HCT116 (cell line): ENCODE results near the gene BCDIN3D. TPM values are rescaled to one million over a fixed set of nuclear protein-coding genes. Genes with fewer than 3 reads are reported as not detected.

Experiments
- ATAC-seq: fragments of 200-7000 bp; cut with Tn5 transposase; 2 replicates; pipeline ENCODE4 v1.9.1; 2020; ENCODE audit warnings: mild to moderate bottlenecking, moderate library complexity
- BruUV-seq: library from RNA; stranded (reverse); fragments of 400-500 nt; replicated peaks from 2 replicates; lab custom pipeline; 2021; lab: Mats Ljungman, UMichigan
- CTCF ChIA-PET: fragments of 300-600 bp; sonication (Branson Sonifier 250); formaldehyde crosslinking; loops from one replicate; lab custom pipeline; 2021; ENCODE audit warnings: antibody characterized with exemption; lab: Charles Lee
- POLR2A ChIA-PET: fragments of 300-600, 350-600 bp; sonication (Branson Sonifier 250); formaldehyde crosslinking; loops from one replicate; lab custom pipeline; 2021; ENCODE audit warnings: antibody characterized with exemption; lab: Charles Lee
- RAD21 ChIA-PET, 2 experiments: fragments of 300-600 bp; sonication (Branson Sonifier 250); formaldehyde crosslinking; loops; one replicate each; lab custom pipeline; 2023; ENCODE audit warnings: low total read pairs in 2 of 2; ENCODE audit not compliant: uncharacterized antibody in 2 of 2, unreplicated experiment in 2 of 2, low non-redundant PET in 1 of 2; lab: Charles Lee
- DNase-seq: peaks from one replicate; pipeline ENCODE4 v3.0.0-alpha.2; 2010; ENCODE audit warnings: low read depth, low spot score
- H2AFZ ChIP-seq: fragments of 200-600 bp; shearing (Covaris generic), sonication (generic); 2 replicates; pipeline ENCODE4 v1.6.1; 2017; ENCODE audit warnings: low read depth, mixed run types, mixed read lengths, antibody characterized with exemption, low read length; ENCODE audit not compliant: poor library complexity, severe bottlenecking
- H3K27ac ChIP-seq: 2 replicates; pipeline ENCODE4 v1.5.1; 2012; ENCODE audit warnings: low read depth, low read length
- H3K27me3 ChIP-seq: fragments of 200-600 bp; sonication (generic); 2 replicates; pipeline ENCODE4 v1.6.1; 2016; ENCODE audit warnings: mixed run types, low read length, mixed read lengths; ENCODE audit not compliant: insufficient read depth
- H3K36me3 ChIP-seq, 2 experiments: fragments of 200-500 bp in 1 of 2; fragments of 200-600 bp in 1 of 2; sonication (Bioruptor generic) in 1 of 2; sonication (generic) in 1 of 2; 2 replicates each; pipeline versions ENCODE4 v1.5.1 to v1.6.1; 2014 to 2016; ENCODE audit warnings: low read length in 2 of 2, inconsistent platforms in 1 of 2, mixed read lengths in 1 of 2, mixed run types in 1 of 2; ENCODE audit not compliant: insufficient read depth in 2 of 2, control insufficient read depth in 1 of 2
- H3K4me1 ChIP-seq, 2 experiments: fragments of 200-600 bp in 1 of 2; sonication (generic) in 1 of 2; 2 replicates each; pipeline versions ENCODE4 v1.5.1 to v1.6.1; 2012 to 2017; ENCODE audit warnings: low read length in 2 of 2, inconsistent platforms in 1 of 2, mild to moderate bottlenecking in 1 of 2, mixed read lengths in 1 of 2, mixed run types in 1 of 2, moderate library complexity in 1 of 2; ENCODE audit not compliant: insufficient read depth in 2 of 2, control insufficient read depth in 1 of 2
- H3K4me2 ChIP-seq: fragments of 200-600 bp; sonication (generic); 2 replicates; pipeline ENCODE4 v1.6.1; 2017; ENCODE audit warnings: mixed run types, low read length, mixed read lengths
- H3K4me3 ChIP-seq, 2 experiments: fragments of 200-600 bp in 1 of 2; sonication (generic) in 1 of 2; replicated peaks in 1 of 2; 2 replicates each; pipeline ENCODE4 v1.5.1; 2011 to 2016; ENCODE audit warnings: low read length in 2 of 2, control low read depth in 1 of 2, low read depth in 1 of 2, mild to moderate bottlenecking in 1 of 2, mixed read lengths in 1 of 2, mixed run types in 1 of 2
- H3K79me2 ChIP-seq: fragments of 200-600 bp; sonication (generic); 2 replicates; pipeline ENCODE4 v1.6.1; 2017; ENCODE audit warnings: mild to moderate bottlenecking, mixed run types, low read length, moderate library complexity, mixed read lengths; ENCODE audit not compliant: insufficient read depth
- H3K9ac ChIP-seq: fragments of 200-600 bp; sonication (generic); 2 replicates; pipeline ENCODE4 v1.6.1; 2016; ENCODE audit warnings: low read length, mixed read lengths
- H3K9me2 ChIP-seq: fragments of 200-600 bp; sonication (generic), shearing (Covaris generic); 2 replicates; pipeline ENCODE4 v1.6.1; 2017; ENCODE audit warnings: mixed run types, mild to moderate bottlenecking, moderate library complexity; ENCODE audit not compliant: insufficient read depth
- H3K9me3 ChIP-seq, 2 experiments: fragments of 200-500 bp in 1 of 2; fragments of 200-600 bp in 1 of 2; sonication (Bioruptor generic) in 1 of 2; sonication (generic) in 1 of 2; 2 replicates each; pipeline ENCODE4 v1.6.1; 2014 to 2017; ENCODE audit warnings: low read length in 2 of 2, mixed read lengths in 2 of 2, inconsistent platforms in 1 of 2, low read depth in 1 of 2, mild to moderate bottlenecking in 1 of 2, mixed run types in 1 of 2, moderate library complexity in 1 of 2; ENCODE audit not compliant: control insufficient read depth in 1 of 2, insufficient read depth in 1 of 2
- H4K20me1 ChIP-seq: fragments of 200-600 bp; sonication (generic), shearing (Covaris generic); 2 replicates; pipeline ENCODE4 v1.6.1; 2017; ENCODE audit warnings: mixed run types, mild to moderate bottlenecking, moderate library complexity; ENCODE audit not compliant: insufficient read depth
- CBX3 ChIP-seq: IDR thresholded peaks from 2 replicates; pipeline ENCODE4 v1.6.1; 2012; ENCODE audit warnings: low read depth
- CEBPB ChIP-seq: IDR thresholded peaks from 2 replicates; pipeline ENCODE4 v1.6.1; 2012; ENCODE audit warnings: low read depth
- ELF1 ChIP-seq: IDR thresholded peaks from 2 replicates; pipeline ENCODE4 v1.6.1; 2012; ENCODE audit warnings: low read depth, borderline replicate concordance
- EZH2 ChIP-seq: fragments of 200-600 bp; sonication (generic); IDR thresholded peaks from 2 replicates; pipeline ENCODE4 v1.6.1; 2017; ENCODE audit warnings: antibody characterized with exemption, mixed run types
- FOSL1 ChIP-seq: IDR thresholded peaks from 2 replicates; pipeline ENCODE4 v1.6.1; 2012; ENCODE audit warnings: low read depth
- POLR2A ChIP-seq: IDR thresholded peaks from 2 replicates; pipeline ENCODE4 v1.7.0; 2011; ENCODE audit warnings: borderline replicate concordance; ENCODE audit not compliant: insufficient read depth, insufficient read length; ENCODE audit errors: extremely low read depth
- SP1 ChIP-seq: IDR thresholded peaks from 2 replicates; pipeline ENCODE4 v1.6.1; 2012; ENCODE audit warnings: low read depth
- TCF7L2 ChIP-seq: IDR thresholded peaks from 2 replicates; pipeline ENCODE4 v1.7.0; 2011; ENCODE audit warnings: borderline replicate concordance, inconsistent platforms; ENCODE audit not compliant: insufficient read depth, insufficient read length; ENCODE audit errors: extremely low read depth
- ZNF274 ChIP-seq: fragments of 200-500 bp; sonication (Bioruptor generic); IDR thresholded peaks from 2 replicates; pipeline ENCODE4 v1.6.1; 2014; ENCODE audit warnings: mild to moderate bottlenecking, low read depth, low read length, inconsistent platforms
- intact Hi-C: fragments of 100-400 bp; cut with micrococcal nuclease; formaldehyde crosslinking; loops from 2 replicates; pipeline ENCODE4 v1.10.0; 2022
- total RNA-seq: library from RNA; stranded (reverse); gene quantifications from one replicate; pipeline ENCODE4 v1.2.1, GENCODE V29; 2021; ENCODE audit not compliant: unreplicated experiment
- TF ChIP-seq, protein P1 (sequence below): IDR thresholded peaks from 2 replicates; pipeline ENCODE4 v1.6.1; 2011; ENCODE audit warnings: mild to moderate bottlenecking, low read length, moderate library complexity; ENCODE audit not compliant: insufficient replicate concordance; ENCODE audit errors: extremely low read depth
- TF ChIP-seq, protein P2 (sequence below): IDR thresholded peaks from 2 replicates; pipeline ENCODE4 v1.6.1; 2012
- TF ChIP-seq, protein P3 (sequence below), 3 experiments: fragments of 200-600 bp in 1 of 3; sonication (generic) in 1 of 3; IDR thresholded peaks in 2 of 3; conservative IDR thresholded peaks in 1 of 3; 2 replicates each; pipeline ENCODE4 v1.5.1; 2012 to 2017; ENCODE audit warnings: low read depth in 2 of 3, low read length in 2 of 3, antibody characterized with exemption in 1 of 3, borderline replicate concordance in 1 of 3, control low read depth in 1 of 3, mild to moderate bottlenecking in 1 of 3, mixed read lengths in 1 of 3, mixed run types in 1 of 3, moderate library complexity in 1 of 3; ENCODE audit not compliant: insufficient read depth in 1 of 3
- TF ChIP-seq, protein P4 (sequence below): IDR thresholded peaks from 2 replicates; pipeline ENCODE4 v1.6.1; 2012; ENCODE audit warnings: low read depth

Gene BCDIN3D
- total RNA-seq, 1 experiment from 2014 or later = 5.7 TPM

DNA sequence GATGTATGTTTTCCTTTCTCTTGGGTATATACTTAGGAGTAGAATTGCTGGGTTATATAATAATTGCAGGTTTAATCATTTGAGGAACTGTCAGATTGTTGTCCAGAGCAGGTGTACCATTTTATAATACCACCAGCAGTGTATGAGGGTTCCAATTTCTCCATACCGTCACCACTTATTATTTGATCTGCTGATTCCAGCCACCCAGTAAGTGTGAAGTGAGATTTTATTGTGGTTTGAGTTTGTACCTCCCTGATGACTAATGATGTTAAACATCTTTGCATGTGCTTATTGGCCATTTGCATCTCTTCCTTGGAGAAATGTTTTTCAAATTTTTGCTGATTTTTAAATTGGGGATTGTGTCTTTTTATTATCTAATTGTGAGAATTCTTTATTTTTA lies 29.8 kb downstream of the BCDIN3D start:
- intact Hi-C loops = no loop called here
- H3K4me3 ChIP-seq = no peak overlapping the region
- CTCF ChIA-PET = no interaction called here
- no peak for DNase-seq
- no peaks in the 10 kb centered on the region for H3K27me3 ChIP-seq
- POLR2A ChIA-PET = no interaction called here
- H3K9me2 ChIP-seq = no peaks in the 10 kb centered on the region
- BruUV-seq = no TSS peak
- H3K27ac ChIP-seq = no peak overlapping the region
- no peaks in the 10 kb centered on the region for H3K79me2 ChIP-seq
- no peak overlapping the region for H2AFZ ChIP-seq
- no peak overlapping the region for H3K4me2 ChIP-seq
- no peaks in the 10 kb centered on the region for H3K9me3 ChIP-seq
- no peaks in the 10 kb centered on the region for H3K36me3 ChIP-seq
- TF ChIP-seq FOSL1 (no peak), ELF1 (no peak), EZH2 (no peak)
- TF ChIP-seq, protein P1, sequence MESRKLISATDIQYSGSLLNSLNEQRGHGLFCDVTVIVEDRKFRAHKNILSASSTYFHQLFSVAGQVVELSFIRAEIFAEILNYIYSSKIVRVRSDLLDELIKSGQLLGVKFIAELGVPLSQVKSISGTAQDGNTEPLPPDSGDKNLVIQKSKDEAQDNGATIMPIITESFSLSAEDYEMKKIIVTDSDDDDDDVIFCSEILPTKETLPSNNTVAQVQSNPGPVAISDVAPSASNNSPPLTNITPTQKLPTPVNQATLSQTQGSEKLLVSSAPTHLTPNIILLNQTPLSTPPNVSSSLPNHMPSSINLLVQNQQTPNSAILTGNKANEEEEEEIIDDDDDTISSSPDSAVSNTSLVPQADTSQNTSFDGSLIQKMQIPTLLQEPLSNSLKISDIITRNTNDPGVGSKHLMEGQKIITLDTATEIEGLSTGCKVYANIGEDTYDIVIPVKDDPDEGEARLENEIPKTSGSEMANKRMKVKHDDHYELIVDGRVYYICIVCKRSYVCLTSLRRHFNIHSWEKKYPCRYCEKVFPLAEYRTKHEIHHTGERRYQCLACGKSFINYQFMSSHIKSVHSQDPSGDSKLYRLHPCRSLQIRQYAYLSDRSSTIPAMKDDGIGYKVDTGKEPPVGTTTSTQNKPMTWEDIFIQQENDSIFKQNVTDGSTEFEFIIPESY = no peak
- TF ChIP-seq, all 23 proteins: peak for 0
- no peak overlapping the region for H3K9ac ChIP-seq
- H3K4me1 ChIP-seq = no peaks in the 10 kb centered on the region
- no peak for ATAC-seq
- RAD21 ChIA-PET = no interaction called here
- H4K20me1 ChIP-seq = no peaks in the 10 kb centered on the region

DNA sequence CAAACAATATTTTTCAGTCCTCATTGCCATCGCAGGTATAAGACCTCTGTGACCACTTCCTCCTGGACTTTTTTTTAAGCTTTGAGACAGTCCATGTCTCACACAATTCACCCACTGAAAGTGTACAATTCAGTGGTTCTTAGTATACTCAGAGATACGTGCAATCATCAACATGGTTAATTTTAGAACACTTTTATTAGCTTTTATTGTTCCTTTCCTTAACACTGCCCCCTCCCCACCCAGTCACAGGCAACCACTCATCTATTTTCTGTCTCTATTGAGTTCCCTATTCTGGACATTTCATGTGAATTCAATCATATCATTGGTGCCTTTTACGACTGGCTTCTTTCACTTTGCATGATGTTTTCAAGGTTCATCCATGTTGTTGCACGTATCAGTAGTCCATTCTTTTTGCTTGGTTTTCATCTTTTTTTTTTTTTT lies 30.9 kb downstream of the BCDIN3D start:
- Histone ChIP-seq H3K36me3 (no peaks in the 10 kb centered on the region), H3K79me2 (no peaks in the 10 kb centered on the region), H3K4me2 (no peak overlapping the region), H3K9me3 (no peaks in the 10 kb centered on the region), H4K20me1 (no peaks in the 10 kb centered on the region), H3K4me1 (no peaks in the 10 kb centered on the region), H2AFZ (no peak overlapping the region)
- ChIA-PET RAD21 (no interaction called here), CTCF (no interaction called here)
- ATAC-seq = no peak
- TF ChIP-seq, protein P2, sequence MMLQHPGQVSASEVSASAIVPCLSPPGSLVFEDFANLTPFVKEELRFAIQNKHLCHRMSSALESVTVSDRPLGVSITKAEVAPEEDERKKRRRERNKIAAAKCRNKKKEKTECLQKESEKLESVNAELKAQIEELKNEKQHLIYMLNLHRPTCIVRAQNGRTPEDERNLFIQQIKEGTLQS = no peak
- TF ChIP-seq SP1 (no peak), POLR2A (no peak), TCF7L2 (no peak), ZNF274 (no peak), CBX3 (no peak), CEBPB (no peak), EZH2 (no peak)
- TF ChIP-seq, protein P3, sequence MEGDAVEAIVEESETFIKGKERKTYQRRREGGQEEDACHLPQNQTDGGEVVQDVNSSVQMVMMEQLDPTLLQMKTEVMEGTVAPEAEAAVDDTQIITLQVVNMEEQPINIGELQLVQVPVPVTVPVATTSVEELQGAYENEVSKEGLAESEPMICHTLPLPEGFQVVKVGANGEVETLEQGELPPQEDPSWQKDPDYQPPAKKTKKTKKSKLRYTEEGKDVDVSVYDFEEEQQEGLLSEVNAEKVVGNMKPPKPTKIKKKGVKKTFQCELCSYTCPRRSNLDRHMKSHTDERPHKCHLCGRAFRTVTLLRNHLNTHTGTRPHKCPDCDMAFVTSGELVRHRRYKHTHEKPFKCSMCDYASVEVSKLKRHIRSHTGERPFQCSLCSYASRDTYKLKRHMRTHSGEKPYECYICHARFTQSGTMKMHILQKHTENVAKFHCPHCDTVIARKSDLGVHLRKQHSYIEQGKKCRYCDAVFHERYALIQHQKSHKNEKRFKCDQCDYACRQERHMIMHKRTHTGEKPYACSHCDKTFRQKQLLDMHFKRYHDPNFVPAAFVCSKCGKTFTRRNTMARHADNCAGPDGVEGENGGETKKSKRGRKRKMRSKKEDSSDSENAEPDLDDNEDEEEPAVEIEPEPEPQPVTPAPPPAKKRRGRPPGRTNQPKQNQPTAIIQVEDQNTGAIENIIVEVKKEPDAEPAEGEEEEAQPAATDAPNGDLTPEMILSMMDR (IDR thresholded peaks at IDR 0.05 in 2 of 3, conservative IDR thresholded peaks at IDR 0.05 in 1 of 3; ENCODE audit: borderline replicate concordance in 1 of 3, insufficient read depth in 1 of 3, low read depth in 2 of 3, low read length in 2 of 3) = no peak
- TF ChIP-seq, protein P4, sequence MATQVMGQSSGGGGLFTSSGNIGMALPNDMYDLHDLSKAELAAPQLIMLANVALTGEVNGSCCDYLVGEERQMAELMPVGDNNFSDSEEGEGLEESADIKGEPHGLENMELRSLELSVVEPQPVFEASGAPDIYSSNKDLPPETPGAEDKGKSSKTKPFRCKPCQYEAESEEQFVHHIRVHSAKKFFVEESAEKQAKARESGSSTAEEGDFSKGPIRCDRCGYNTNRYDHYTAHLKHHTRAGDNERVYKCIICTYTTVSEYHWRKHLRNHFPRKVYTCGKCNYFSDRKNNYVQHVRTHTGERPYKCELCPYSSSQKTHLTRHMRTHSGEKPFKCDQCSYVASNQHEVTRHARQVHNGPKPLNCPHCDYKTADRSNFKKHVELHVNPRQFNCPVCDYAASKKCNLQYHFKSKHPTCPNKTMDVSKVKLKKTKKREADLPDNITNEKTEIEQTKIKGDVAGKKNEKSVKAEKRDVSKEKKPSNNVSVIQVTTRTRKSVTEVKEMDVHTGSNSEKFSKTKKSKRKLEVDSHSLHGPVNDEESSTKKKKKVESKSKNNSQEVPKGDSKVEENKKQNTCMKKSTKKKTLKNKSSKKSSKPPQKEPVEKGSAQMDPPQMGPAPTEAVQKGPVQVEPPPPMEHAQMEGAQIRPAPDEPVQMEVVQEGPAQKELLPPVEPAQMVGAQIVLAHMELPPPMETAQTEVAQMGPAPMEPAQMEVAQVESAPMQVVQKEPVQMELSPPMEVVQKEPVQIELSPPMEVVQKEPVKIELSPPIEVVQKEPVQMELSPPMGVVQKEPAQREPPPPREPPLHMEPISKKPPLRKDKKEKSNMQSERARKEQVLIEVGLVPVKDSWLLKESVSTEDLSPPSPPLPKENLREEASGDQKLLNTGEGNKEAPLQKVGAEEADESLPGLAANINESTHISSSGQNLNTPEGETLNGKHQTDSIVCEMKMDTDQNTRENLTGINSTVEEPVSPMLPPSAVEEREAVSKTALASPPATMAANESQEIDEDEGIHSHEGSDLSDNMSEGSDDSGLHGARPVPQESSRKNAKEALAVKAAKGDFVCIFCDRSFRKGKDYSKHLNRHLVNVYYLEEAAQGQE = no peak
- TF ChIP-seq, all 23 proteins: peak for 0
- H3K27ac ChIP-seq = no peak overlapping the region
- no peak for DNase-seq
- no peak overlapping the region for H3K4me3 ChIP-seq
- intact Hi-C loops = no loop called here
- BruUV-seq = no TSS peak
- no peaks in the 10 kb centered on the region for H3K27me3 ChIP-seq
- no peaks in the 10 kb centered on the region for H3K9me2 ChIP-seq
- H3K9ac ChIP-seq = no peak overlapping the region
- POLR2A ChIA-PET = interaction anchor here (1.2 kb wide), 1 partner anchor 8 kb away, joined by 4 read pairs; no protein-coding TSS in a partner anchor
